HG02938 (cell line): Measurements from ENCODE around the gene SCN10A.

ENCODE experiments used
- ATAC-seq: cut with Tn5 transposase; IDR thresholded peaks from one replicate; pipeline ENCODE4 v1.9.1; 2021; ENCODE audit warnings: mild to moderate bottlenecking, moderate library complexity; ENCODE audit not compliant: unreplicated experiment

The SCN10A gene

DNA sequence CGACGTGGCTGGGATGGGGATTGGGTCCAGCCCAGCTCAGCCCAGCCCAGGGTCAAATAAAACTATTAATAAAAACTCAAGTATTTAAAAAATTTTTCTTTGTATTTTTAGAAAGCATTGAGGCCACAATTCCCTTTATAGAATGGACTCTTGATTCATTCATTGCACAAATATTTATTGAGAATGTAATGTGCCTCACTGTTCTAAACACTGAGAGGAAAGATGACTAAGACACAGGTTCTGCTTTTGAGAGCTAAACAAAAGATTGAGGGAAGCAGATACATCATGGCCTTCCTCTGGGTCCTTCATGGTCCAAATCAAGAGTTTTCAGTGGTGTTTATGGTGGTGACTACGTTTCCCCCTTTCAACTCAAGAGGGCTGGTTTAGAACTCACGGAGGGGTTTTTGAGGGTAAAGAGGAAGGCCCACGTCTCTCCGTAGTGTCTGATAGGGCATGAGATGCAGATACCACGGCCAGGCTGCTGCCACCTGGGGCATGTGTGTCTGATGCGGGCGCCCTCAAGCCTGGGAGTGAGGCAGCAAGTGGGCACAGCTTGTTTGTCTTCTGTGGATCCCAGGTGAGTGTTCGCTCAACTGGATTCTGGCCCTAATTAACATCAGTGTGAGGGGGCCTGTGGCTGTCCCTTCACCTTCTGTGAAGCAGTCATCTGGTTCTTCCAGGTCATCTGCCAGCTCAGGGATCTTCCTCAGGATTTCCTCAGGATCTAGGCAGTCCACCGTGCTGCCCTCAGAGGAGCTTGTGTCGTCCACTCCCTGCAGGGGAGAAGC, 93.0 kb downstream of the SCN10A start:
- no peak for ATAC-seq

DNA sequence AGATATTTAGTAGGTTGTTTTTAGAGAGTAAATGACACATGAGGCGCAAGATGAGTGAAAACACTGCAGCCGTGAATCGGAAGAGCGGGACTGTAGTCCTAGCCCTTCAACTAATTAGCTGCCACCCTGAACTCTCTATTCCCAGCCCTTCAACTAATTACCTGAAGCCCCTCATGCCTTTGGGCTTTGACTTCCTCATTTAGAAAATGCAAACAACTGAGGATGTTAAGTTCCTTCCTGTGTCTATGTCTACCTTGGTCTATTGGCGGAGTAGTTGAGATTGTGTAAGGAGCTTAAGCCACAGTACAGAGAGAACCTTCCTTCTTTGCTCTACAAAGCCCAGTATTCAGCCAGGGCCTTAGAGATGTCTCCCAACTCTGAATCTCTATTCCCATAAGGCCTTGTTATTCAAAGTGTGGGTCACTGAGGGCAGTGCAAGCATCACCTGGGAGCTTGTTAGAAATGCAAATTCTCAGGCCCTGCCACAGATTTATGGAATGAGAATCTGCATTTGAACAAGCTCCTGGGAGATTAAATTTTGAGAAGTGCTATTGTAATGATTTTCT, 94.7 kb downstream of the SCN10A start:
- ATAC-seq: no peak

DNA sequence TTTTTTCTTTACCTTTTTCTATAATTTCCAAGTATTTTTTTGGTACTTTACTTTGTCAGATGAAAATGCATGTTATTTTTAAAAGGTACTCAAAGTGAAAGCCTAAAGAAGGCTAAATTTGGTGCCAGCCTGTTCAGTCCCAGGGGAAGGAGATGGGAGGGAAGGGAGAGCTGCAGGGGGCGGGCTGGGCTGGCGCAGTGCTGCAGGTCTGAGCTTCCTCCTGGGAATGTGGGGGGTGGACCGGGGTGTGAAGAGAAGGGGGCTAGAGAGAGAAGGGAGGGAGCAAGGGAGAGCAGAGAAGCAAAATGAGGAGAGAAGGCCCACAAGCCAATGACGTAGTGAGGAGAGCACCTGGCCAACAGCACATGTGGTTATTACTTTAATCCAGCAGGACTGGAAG, 95.6 kb downstream of the SCN10A start:
- no peak for ATAC-seq

DNA sequence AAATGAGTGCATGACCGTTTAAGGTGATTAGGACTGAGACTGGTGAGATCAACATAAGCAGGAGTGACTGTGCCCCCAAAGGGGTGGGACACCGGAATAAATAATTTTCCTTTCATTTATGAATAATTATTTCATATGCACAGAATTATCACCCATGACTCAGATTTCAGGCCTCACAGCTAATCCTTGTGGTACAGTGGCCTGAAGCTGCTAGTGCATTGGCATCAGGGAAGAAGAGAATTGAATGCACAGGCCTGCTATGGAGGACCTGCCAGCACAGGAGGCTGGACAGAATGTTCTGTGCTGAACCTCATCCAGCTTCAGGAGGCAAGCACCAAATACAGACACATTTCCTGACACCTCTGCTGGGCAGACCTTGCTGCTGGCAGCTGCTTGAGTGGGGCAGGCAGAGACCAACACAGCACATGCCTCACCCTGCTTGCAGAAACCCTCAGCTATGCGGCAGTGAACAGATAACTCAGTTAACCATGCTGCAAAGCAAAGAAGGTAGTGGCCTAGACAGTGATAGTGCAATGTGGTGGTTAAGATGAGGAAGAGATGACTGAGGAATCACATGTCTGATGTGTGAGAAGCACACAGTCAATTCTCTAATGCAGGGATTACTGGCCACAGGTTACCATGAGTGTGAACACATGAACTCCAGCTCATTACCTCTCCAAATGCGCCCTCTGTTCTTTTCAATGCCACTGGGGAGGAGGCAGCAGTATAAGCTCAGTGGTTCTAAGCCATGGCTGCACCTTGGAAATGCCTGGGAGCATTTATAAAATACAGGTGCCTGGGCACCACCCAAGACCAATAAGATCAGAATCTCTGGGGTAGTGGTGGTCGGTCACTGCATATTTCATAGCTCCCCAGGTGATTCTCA, 98.4 kb downstream of the SCN10A start:
- no peak for ATAC-seq

DNA sequence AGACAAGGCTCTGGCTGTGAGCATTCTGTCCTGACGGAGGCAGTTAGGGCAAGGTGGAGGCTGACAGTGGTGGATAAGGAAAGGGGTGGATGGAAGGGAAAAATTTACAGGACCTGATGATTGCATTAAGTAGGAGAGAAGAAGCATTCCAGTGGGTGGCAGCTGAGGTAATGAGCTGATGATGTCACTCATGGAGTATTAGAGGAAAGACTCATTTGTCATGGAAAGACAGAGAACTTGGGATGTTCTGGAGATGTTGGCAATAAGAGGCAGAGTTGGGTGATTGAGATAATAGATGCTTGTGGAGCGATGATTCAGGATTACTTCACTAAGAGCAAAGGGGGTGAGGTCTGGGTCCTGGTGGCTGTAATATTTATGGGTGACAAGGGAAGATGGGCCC, 102.9 kb downstream of the SCN10A start:
- no peak for ATAC-seq

DNA sequence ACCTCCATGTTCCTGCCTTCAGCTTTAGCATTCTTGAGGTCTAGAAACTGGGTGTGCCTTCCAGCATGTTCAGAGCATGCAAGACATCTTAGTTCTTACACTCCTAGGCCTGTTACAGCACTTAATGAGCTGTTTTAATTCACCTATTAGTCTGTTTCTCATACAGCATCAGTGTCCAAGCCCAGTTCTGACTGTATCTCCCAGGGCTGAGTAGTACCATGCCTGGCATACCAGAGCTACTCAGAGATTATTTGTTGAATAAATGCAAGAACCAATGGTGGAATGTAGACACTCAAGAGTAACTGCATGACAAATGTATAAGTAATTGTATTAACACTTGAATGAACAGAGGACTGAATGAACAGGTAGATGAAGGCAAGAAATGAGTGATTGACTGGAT, 104.7 kb downstream of the SCN10A start:
- no peak for ATAC-seq

DNA sequence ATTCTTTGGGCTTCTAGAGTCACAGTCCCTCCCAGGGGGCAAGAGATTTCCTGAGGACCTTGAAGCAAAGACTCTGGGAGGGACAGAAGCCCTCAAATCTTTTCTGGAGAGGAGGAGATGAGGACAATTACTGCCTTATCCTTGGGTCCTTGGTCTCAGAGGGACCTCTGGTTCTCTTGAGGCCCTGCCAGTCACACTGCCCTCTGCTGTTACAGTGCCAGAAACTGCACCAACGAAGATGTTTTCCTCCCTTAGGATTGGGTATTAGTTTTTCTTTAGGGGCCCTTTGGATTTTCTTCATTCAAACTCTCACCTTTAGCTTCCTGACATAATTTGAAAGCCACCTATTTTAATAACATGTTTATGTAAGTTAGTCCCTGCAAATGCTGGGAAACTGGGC, 108.3 kb downstream of the SCN10A start:
- no peak for ATAC-seq

DNA sequence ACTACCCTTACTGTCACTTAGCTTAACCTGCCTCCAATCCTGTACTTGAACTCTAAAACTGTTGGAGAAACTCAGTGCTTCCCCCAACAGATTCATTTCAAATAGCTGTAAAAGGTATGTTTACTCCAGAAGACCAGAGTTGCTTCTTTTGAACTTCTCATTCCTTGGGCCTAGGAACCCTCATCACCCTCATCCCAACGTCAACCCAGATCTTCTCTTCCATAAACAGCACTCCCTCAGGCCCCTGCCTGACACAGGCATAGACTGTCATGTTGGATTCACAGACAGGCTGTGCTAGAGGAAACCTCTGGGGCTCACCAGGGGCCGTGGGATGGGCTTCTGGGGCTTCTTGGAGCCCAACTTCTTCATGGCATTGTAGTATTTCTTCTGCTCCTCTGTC, 109.1 kb downstream of the SCN10A start:
- no peak for ATAC-seq

DNA sequence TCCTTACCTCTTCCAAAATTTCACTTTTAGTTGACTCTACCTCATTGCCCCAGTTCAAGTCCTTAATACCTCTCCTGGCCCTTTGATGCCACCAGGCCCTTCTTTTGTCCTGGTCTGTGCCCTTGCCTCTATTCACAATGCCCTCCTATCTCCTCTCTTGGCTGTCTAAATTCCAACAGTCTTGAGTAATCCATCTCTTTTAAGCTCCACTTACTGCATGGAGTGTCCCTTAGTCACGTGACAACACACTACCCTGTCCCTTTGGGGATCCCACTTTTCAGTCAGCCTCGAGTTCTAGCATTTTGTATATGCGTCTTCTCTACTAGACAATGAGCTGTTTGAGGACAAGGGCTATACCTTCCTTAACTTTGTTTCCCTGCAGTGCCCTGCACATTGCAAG, 113.8 kb downstream of the SCN10A start:
- ATAC-seq: no peak

DNA sequence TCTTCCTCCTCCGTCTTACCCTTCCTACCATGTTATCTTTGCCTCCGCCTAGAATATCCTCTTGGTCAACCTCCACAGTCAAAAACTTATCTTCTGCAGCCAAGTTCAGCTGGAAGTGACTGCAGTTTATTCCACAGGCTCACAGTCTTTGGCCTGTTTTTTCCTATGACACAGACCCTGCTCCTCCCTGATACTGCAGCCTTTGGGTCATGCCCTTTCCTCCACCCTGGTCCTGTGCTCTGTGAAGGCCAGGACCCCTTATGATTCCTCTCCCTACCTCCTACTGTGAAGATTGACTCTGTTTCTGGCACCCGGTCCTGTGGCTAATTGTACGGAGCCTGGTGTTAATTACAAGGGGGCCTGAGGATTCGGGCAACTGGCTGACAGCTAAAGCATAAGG, 117.3 kb downstream of the SCN10A start:
- no peak for ATAC-seq

DNA sequence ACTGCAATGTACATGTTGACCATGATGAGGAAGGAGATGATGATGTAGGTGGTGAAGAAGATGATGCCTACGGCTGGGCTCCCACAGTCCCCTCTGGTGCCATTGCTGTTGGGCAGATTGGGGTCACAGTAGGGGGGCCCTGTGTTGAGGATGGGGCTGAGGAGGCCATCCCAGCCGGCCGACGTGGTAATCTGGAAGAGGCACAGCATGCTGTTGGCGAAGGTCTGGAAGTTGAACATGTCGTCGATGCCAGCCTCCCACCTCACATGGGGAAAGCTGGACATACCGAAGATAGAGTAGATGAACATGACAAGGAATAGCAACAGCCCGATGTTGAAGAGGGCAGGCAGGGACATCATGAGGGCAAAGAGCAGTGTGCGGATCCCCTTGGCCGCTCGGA, 118.0 kb downstream of the SCN10A start:
- ATAC-seq: no peak

DNA sequence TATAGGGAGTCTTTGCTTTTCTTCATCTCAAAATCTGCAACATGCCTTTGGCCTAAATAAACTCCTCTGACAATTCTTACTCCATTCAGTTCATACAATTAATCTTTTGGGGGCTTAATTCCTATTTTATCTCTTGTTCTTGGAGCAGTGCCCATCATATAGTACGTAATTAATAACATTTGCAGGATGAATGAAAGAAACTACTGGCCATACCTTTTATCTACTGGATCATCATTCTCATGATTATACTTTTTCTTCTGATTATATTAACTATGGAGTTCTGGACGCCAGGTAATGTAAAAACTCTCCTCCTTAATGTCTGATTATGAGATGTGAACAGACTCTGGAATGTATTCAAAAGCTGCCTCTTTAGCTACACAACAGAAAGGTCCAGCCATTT, 120.0 kb downstream of the SCN10A start:
- no peak for ATAC-seq

DNA sequence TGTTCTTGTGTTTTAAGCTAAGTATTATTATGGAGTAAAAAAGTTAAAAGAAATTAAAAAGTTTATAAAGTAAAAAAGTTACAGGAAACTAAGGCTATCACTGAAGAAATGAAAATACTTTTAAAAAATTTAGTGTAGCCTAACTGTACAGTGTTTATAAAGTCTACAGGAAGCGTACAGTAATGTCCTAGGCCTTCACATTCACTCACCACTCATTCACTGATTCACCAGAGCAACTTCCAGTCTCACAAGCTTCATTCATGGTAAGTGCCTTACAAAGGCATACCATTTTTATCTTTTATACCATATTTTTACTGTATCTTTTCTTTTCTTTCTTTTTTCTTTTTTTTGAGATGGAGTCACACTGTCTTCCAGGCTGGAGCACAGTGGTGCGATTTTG, 125.8 kb downstream of the SCN10A start:
- no peak for ATAC-seq

DNA sequence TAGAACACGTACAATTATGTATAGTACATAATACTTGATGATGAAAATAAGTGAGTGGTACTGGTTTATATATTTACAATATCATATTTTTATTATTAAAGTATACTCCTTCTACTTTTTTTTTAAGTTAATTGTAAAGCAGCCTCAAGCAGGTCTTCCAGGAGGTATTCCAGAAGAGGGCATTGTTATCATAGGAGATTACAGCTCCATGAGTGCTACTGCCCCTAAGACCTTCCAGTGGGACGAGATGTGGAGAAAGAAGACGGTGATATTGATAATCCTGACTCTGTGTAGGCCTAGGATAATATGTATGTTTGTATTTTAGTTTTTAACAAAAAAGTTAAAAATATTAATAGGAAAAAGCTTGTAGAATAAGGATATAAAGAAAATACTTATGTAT, 126.2 kb downstream of the SCN10A start:
- no peak for ATAC-seq

DNA sequence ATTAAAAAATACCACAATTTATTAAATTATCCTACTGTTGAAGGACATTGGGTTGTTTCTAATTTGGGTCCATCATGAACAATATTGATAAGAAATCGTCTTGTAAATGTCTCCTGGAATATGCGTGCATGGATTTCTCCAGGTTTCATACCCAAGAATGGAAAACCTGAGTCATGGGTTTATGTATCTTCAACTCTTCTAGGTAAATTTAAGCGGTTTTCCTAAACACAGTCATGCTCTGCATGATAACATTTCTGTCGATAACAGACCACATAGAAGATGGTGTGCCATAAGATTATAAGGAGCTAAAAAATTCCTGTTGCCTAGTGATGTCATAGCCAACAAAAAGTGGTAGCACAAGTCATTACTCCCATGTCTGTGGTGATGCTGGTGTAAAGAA, 126.7 kb downstream of the SCN10A start:
- ATAC-seq: no peak

DNA sequence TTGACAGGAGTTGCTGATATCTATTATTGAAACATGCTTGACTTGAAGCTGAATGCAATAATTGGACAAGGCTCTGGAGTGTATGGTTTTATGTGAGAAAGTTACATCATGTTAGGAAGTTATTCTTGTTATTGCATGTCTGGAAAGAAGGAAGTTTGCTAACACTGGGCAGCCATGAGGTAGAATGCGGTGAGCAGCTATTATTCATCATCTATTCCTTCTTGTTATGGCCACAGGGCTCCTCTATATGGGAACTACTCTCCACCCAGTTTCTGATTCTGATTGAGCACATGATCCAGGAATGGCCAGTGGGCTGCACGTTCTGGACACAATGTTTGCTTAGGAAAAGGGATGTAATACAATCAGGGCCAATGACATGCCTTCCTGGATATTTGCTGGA, 128.7 kb downstream of the SCN10A start:
- no peak for ATAC-seq

DNA sequence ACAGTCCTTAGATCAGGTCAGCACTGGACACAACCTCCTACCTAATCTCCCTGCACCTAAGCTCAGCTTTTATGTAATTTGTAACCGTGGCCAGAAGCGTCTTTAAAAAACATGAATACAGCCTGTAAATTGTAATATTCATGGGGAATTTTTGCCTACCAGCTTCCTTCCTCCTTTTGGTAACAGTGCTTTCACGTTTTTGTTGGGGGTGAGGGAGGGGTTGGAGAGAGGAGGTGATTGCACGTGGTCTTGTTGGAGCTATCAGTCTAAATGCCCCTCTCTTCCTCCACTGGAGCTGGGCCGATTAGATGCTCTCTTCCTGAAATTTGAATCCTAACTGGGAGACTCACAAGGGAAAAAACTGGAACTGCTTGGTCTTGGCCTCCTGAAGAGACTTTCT, 131.5 kb downstream of the SCN10A start:
- ATAC-seq: no peak

DNA sequence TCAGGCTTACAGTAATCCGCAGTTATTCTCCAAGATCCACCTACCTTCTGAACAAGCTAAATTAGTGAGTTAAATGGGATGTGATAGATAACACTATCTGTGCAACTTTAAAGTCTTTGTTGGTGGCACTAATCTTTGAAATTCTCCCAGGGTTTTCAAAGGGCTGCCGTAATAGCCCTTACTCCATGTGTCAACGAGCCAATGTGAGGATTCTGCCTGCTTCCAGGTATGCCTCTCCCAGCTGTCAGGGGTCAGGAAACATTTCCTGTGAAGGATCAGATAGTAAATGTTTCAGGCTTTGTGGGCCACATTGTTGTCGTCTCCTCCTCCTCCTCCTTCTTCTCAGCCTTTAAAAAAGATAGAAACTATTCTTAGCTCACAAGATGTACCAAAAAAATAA, 146.3 kb downstream of the SCN10A start:
- no peak for ATAC-seq

DNA sequence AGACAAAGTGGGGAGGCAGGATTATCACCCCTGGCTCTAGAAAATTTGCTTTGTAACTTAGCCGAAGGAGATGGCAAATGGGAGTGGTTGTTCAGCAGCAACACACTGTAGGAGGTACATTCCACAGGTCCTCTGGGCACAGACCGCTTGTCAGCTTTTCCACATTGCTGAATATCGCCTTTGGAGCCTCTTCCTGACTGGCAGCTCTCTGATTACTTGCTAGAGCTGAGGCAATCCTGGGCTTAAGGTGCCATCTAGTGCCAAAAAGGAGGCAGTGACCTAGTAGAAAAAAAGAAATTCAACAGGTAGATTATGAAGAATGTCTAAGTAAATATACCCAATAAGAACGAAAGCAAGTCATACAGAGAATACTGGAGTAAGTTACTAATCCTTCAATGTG, 153.5 kb downstream of the SCN10A start:
- no peak for ATAC-seq

DNA sequence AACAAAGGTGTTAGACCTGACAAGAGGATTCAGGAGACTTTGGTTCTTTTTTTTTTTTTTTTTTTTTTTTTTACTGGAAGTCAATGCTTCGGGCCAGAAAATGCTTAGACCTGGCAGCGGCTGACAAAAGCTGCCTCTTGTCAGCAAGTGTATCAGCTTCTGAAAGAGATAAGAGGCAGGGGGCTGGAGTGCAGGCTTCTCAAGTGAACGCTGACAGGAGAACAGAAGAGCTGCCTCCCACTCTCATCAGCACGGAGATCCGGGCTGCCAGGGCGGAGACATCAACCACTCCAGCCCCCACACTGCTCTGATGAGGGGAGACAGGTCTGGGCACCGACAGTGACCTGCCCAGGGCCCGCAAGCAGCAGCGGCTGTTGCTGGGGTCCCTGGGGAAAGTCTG, 157.2 kb downstream of the SCN10A start:
- ATAC-seq: no peak

DNA sequence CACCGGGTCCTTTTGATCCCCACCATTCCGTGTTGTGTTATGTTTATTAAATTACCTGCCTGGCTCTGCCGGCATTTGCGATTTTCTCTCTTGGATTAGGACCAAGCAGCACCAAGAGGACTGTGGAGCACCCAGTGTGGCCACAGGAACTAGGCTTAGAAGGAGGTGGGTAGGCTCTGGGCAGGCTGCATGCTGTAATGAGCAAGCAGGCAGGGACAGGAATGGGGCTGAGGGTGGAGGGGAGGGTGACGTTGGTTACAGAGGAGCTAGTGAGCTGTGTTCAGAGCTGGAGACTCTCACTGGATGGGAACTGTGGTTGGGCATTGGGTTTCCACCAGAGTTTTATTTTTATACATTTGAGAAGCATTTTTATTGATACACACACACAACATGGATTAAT, 158.6 kb downstream of the SCN10A start:
- no peak for ATAC-seq

DNA sequence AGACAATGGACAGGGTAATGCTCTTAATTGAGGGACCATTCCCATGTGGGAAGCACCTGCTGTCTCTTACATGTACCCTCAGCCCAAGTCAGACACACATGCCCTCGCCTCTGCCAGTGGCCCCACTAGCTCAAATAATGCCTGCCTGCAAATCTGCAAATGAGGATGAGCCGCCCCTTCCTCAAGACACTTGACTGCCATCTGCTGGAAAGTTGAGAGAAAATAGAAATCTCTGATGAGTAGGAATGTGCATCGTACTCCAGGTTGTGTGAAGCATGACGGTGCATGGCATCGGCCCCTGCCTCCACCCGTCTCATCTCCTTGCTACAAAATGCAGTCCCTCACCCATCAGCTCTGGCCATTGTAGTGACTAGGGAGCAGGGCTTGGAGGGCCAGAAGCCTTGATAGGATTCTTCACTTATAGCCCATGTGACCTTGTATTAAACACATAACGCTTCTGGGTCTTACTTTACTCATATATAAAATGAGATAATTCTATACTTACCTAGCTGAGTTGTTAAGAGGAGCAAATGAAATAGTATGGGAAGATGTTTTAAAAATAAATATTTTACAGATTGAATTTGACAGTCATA, 160.2 kb downstream of the SCN10A start:
- no peak for ATAC-seq
